ENCODE results near the gene EDAR. TPM values are rescaled to one million over a fixed set of nuclear protein-coding genes. Genes with fewer than 3 reads are reported as not detected.
A peak's percentile ranks its signal among the peaks of the same experiment; 100 is the strongest.

Gene EDAR
- total RNA-seq, 1 donor from 2014 or later, result not detected

DNA sequence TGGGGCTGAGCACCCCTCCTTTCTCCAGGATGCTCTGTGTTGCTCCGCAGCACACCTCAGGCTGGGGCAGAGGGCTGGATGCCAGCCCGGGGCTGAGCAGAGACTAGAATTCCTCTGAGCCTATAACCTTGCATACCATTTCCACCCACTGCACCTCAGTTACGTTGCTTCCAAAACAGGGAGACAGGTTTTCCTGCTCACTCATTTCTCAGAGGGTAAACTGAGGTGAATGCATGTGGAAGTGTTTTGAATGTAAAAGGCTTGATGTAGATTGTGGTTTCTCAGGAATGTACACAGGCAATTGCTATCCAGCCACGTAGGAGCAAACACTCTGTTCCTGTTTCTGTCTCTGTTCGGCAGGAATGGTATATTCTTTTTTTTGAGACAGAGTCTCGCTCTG is 45.3 kb downstream of the EDAR start:
- DNase-seq (ENCODE audit: low read depth, low spot score), result no peak
- H3K27ac Mint-ChIP-seq (ENCODE audit: unreplicated experiment), result peak overlapping the region; percentile 57
- peaks cover 16% of the 10 kb centered on the region for H3K9me3 Mint-ChIP-seq
- peaks cover 13% of the 10 kb centered on the region for H3K36me3 Mint-ChIP-seq (ENCODE audit: low read depth)
- no peaks in the 10 kb centered on the region for H3K4me1 Mint-ChIP-seq
- no peak overlapping the region for H3K4me3 Mint-ChIP-seq
- H3K27me3 Mint-ChIP-seq (ENCODE audit: low read depth), result no peaks in the 10 kb centered on the region
- TF ChIP-seq, protein P1, sequence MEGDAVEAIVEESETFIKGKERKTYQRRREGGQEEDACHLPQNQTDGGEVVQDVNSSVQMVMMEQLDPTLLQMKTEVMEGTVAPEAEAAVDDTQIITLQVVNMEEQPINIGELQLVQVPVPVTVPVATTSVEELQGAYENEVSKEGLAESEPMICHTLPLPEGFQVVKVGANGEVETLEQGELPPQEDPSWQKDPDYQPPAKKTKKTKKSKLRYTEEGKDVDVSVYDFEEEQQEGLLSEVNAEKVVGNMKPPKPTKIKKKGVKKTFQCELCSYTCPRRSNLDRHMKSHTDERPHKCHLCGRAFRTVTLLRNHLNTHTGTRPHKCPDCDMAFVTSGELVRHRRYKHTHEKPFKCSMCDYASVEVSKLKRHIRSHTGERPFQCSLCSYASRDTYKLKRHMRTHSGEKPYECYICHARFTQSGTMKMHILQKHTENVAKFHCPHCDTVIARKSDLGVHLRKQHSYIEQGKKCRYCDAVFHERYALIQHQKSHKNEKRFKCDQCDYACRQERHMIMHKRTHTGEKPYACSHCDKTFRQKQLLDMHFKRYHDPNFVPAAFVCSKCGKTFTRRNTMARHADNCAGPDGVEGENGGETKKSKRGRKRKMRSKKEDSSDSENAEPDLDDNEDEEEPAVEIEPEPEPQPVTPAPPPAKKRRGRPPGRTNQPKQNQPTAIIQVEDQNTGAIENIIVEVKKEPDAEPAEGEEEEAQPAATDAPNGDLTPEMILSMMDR (conservative IDR thresholded peaks at IDR 0.05), result no peak

DNA sequence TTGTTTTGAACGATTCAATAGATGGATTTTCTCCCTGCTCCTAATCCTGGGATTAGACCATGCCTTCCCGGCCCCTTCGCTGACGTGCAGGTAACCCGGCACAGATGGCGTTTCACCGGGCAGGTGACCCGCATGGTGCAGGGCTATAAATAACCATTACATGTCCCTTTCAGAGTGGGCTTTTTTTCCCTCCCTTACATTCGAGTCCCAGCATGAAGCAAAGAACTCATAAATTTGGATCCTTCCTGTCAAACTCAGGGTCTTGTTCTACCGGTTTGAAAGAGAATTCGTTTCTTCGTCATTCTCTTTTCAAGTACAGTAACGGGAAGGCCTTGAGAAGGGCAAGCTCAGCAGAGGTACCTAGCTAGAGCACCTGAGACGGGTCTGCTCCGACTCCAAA is 46.1 kb downstream of the EDAR start:
- no peak for DNase-seq (ENCODE audit: low read depth, low spot score)
- Mint-ChIP-seq H3K27me3 (ENCODE audit: low read depth) (no peaks in the 10 kb centered on the region), H3K36me3 (ENCODE audit: low read depth) (peaks cover 7% of the 10 kb centered on the region), H3K27ac (ENCODE audit: unreplicated experiment) (no peak overlapping the region), H3K4me1 (no peaks in the 10 kb centered on the region), H3K4me3 (no peak overlapping the region), H3K9me3 (peaks cover 10% of the 10 kb centered on the region)
- TF ChIP-seq, protein P1 (conservative IDR thresholded peaks at IDR 0.05), result no peak

DNA sequence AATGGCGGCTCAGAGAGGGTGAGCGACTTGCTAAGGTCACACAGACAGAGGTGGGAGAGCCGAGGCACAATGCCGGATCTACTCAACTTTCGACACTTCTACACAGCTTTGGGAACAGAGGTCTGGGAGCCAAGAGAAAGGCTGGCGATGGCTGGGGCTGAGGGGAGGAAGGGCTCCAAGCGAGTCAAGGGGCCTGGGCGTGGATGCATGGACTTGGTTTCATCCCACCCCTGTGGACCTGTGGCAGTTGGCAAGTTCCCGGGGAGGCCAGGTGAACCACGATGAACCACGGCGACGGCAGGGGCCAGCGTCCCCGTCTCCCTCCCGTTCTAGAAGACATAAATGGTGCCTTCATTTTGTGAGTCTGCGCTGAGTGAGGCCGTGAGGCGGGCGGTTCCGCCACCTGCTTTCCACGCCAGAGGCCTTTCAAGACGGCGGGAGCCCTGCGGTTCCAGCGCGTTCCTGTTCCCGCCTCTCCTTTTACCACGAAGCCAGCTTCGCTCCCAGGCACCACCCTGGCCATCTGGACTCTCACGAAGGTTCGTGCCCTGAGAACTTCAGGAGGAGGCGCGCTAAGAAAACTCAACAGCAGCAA is 46.7 kb downstream of the EDAR start:
- H3K9me3 Mint-ChIP-seq, result peaks cover 9% of the 10 kb centered on the region
- H3K4me3 Mint-ChIP-seq, result no peak overlapping the region
- no peak overlapping the region for H3K27ac Mint-ChIP-seq (ENCODE audit: unreplicated experiment)
- H3K27me3 Mint-ChIP-seq (ENCODE audit: low read depth), result no peaks in the 10 kb centered on the region
- DNase-seq (ENCODE audit: low read depth, low spot score), result no peak
- H3K36me3 Mint-ChIP-seq (ENCODE audit: low read depth), result peaks cover 7% of the 10 kb centered on the region
- TF ChIP-seq, protein P1 (conservative IDR thresholded peaks at IDR 0.05), result no peak
- no peaks in the 10 kb centered on the region for H3K4me1 Mint-ChIP-seq

DNA sequence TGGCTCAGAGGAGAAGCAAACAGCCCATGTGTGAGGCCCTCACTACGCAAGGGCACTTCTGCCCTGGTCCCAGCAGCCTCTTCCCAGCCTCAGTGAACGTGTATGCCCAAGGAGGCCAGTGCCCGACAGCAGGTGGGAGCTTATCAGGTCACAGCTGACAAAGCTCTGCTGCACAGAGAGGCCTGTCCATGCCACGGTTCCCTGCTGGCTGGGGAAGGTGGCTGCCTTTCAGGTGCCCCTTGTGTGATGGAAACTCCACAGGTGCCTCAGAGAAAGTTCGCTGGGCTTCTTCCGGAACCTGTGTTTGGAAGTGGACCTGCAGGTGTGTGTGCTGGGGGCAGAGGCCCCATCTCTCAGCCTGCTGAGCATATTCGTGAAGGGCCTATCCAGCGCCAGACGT is 47.3 kb downstream of the EDAR start:
- TF ChIP-seq, protein P1 (conservative IDR thresholded peaks at IDR 0.05), result no peak
- Mint-ChIP-seq H3K4me3 (no peak overlapping the region), H3K27ac (ENCODE audit: unreplicated experiment) (no peak overlapping the region), H3K36me3 (ENCODE audit: low read depth) (peaks cover 3% of the 10 kb centered on the region), H3K9me3 (peaks cover 5% of the 10 kb centered on the region), H3K4me1 (no peaks in the 10 kb centered on the region), H3K27me3 (ENCODE audit: low read depth) (no peaks in the 10 kb centered on the region)
- no peak for DNase-seq (ENCODE audit: low read depth, low spot score)

DNA sequence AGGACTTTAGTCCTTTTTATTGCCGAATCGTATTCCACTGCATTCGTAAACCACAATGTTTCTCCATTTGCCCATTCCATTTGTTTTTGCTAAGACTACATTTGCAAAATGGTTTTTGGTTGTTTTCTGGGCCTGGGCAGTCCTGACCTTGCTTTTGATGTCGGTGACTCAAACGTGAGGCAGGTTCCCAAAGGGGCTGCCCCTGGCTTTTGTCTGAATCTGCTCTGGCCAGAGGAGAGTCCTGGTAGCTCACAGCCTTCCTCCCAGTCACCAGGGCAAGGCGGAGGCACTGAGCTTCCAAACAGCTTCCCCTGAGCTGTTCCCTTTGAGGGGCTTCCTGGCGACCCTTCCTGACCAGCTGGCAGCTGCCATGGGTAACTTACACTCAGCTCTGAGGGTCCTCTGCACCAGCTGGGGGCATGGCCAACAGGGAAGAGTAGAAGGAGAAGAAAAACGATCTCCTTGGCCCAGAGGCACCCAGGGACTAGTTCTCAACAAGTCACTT is 47.8 kb downstream of the EDAR start:
- Mint-ChIP-seq H3K27ac (ENCODE audit: unreplicated experiment) (no peak overlapping the region), H3K4me1 (no peaks in the 10 kb centered on the region), H3K27me3 (ENCODE audit: low read depth) (no peaks in the 10 kb centered on the region), H3K9me3 (peaks cover 2% of the 10 kb centered on the region), H3K36me3 (ENCODE audit: low read depth) (no peaks in the 10 kb centered on the region), H3K4me3 (no peak overlapping the region)
- DNase-seq (ENCODE audit: low read depth, low spot score), result no peak
- TF ChIP-seq, protein P1 (conservative IDR thresholded peaks at IDR 0.05), result no peak

Data from neural crest cell (in vitro differentiated cells).